SW480 (cell line): ENCODE measurements around the gene ABCC8.

ENCODE experiments used
- DNase-seq: peaks from one replicate; pipeline ENCODE4 v3.0.0-alpha.2; 2016; ENCODE audit warnings: low spot score

ABCC8 gene

DNA sequence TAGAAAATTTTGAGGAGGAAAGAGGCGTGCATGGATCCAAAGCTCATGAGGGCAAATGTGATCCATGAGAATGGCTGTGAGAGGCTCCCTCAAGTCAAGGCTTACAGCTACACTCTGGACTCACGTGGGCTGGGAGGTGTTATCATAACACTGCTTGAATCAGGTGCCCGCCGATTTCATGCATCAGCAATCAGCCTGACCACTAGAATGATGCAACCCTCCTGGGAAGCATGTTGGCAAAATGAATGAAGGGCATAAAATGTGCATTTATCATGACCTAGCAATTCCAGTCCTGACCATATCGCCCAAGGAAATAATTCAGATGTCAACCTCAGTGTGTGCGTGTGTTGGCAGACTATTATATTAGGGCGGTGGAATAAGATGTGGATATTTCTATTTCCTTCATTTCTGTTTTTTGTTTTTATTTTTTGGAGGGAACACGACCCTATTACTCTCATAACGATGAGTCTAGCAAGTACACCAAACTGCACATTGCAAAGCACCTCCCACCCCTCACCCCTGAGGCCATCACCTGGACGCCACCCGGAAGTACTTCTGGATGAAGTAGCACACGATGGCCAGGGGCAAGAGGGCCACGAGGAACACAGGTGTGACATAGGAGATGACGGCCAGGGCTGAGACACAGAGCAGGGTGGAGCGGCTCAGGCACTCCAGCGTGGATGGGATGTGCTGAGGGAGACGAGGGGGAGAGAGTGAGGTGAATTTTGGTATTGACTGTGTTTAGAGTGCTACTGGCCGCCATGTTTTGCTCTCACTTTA is 72.5 kb downstream of the ABCC8 start:
- peak; percentile 92 for DNase-seq

DNA sequence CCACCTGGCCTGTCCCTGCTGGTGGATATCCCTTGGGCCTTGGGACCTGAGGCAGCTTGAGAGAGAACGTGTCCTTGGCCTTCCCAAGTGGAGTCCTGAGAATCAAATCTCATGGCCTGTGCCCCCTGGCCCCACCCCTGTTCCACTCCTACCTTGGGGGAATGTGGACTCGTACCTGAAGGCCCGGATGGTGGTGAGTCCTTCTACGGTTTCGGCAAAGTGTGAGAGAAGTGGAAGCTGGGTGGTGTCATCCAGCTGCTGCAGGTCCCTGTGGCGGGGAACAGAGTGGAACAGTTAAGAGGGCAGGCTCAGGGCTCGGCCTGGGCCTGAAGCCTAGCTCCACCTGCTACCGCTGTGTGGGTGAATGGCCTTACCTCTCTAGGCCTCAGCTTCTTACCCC is 74.2 kb downstream of the ABCC8 start:
- DNase-seq: no peak

- DNase-seq: no peak
Measured at GRCh38 chr11:17401841-17402240, 74.8 kb downstream of the ABCC8 start.

GRCh38 chr11:17401316-17401715 is 75.3 kb downstream of the ABCC8 start:
- no peak for DNase-seq

GRCh38 chr11:17400048-17400775 is 76.4 kb downstream of the ABCC8 start:
- DNase-seq: no peak

- no peak for DNase-seq
Measured at GRCh38 chr11:17399236-17399635, 77.4 kb downstream of the ABCC8 start.

- DNase-seq: no peak
Measured at GRCh38 chr11:17397311-17398002, 79.2 kb downstream of the ABCC8 start.

DNA sequence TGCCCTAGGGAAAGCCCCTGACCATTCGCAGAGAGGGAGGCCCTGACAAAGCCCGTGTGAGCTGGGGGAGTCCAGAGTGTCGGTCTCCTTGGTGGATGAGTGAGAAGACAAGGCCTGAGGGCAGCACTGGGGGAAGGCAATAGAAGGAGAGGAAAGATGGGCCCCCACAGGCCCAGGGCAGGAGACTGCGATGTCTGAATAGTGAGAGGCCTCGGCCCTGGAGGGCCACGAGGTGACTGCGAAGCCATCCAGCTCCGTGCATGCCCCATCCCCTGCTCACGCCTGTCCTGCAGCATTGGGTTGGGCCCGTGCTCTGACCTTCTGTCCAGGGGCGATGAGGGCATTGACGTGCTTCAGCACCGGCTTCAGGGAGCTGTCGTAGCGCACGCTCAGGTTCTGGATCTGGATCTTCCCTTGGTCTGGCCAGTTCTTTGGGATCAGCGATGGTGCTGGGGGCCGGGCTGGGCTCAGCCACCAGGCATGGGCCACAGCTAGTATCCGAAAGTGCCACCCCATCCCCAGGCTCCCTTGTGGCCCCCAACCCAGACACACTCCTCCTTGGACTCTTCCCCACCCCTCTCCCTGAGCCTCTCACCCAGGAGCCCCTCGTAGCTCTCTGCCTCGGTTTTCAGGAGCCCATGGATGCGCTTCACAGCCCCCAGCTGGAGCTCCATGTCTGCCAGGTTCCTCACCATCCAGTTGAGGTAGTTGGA is 79.9 kb downstream of the ABCC8 start:
- DNase-seq: no peak

DNA sequence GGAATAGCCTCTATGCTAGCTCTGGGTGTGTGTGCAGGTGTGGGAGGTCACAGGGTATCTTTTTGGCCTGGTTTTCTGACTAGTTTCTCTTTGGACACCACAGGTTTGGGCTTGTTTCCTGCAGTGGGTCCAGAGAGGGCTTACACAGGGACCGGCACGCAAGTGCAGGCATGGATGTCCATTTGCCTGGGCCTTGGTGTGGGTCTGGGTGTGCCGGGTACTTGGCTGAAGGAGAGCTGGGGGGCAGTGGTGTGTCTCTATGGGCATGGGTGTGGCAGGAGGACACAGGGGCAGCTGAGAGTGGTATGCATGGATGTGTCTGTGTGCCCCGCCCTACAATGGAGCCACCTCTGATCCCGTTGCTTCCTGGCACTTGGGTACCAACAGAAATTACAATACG is 80.7 kb downstream of the ABCC8 start:
- no peak for DNase-seq

GRCh38 chr11:17395554-17395961 is 81.1 kb downstream of the ABCC8 start:
- no peak for DNase-seq

GRCh38 chr11:17394743-17395390 is 81.8 kb downstream of the ABCC8 start:
- no peak for DNase-seq

DNA sequence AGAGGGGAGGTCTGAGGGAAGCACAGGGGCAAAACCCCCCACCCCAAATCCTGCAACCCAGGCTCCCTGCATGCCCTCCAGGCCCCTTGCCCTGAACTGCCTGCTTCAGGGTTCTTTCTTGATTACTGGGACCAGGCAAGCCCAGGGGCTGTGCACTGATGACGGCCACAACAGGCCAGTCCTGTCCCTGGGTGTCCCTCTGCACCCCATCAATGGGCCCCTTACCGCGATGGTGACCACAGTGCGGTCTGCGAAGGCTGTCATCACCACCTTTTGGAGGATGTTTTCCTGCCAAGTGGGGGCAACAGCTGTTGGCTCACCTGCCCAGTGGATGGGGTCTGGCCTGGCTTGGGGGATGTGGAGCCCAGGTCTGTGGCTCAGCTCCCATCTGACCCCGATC is 83.2 kb downstream of the ABCC8 start:
- DNase-seq: no peak

GRCh38 chr11:17392872-17393271 is 83.8 kb downstream of the ABCC8 start:
- no peak for DNase-seq

DNA sequence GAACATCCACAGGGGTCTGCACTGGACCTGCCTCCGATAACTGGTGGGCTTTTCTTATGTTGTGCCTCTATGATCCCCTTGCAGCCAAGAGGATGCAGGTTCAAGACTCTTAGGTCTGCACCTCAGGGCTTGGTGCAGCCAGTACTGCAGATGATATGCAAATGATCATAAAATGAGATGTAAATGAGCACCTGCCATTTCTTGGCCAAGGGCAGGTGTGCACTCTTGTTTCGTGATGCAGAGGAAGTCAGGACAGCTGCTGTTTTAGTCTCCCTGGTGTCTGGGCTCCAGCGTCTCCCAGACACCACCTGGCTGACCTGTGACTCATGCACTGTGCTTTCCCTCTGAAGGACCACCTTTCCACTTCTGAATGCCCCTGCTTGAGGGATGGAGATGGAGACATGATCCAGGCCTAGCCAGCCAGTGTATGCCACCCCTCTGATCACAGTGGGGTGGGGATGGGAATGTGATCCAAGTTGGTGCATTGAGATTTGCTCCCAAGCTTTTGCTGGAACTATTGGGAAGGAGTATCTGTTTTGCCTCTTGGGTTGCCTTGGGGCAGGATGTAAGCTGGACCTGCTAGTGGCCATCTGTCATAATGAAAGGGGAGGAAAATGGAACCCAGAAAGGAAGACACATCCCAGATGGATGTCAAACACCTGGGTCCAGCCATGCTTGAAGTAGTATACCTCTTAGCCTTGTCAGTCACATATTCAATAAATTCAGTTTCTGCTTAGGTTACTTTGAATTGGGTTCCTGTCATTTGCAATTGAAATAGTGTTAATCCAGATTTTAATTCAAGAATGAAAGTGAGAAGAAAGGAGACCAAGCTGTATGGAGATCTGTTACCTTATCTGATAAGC is 84.9 kb downstream of the ABCC8 start:
- DNase-seq: no peak

- no peak for DNase-seq
Measured at GRCh38 chr11:17389957-17390649, 86.5 kb downstream of the ABCC8 start.

DNA sequence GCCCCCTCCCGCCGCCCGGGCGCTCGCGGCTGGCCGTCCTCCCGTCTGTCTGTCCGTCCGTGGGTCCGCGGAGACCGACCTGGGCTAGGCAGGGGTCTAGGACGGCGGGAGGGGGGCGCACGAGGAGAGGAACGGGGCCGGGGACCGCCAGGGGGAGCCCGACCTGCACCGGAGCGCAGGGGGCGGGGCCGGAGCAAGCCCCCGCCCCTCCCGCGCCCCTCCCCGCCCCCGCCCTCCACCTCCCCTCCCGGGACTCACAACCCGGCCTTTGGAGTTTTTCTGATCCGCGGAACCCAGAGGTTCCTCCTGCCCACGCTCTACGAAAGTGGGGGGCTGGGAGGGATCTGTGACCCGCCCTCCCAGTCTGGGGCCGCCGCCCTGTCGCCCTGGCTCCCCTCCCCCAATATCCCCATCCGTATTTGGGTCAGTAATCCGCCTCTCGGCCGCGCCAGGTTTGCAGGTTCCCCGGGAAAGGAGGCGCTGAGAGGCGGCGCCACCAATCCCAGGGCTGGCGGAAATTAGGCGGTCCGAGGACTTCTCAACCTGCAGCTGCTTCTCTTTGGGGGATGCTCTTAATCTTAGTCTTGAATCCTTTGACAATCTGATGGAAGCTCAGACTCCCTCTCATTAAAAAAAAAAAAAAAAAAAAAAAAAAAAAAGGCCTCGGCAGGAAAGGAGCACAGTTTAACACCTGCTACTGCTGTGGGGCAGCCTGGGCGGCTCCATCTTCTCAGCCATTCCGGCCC is 87.3 kb downstream of the ABCC8 start:
- DNase-seq: peak; percentile 84

GRCh38 chr11:17388609-17389210 is 87.9 kb downstream of the ABCC8 start, which contains the start of gene KCNJ11:
TSS of gene KCNJ11 (minus strand) at chr11:17388659. CDS start at chr11:17388091, 568 bp downstream.
- peak; percentile 36 for DNase-seq

- DNase-seq: no peak
Measured at GRCh38 chr11:17387811-17388210, 88.8 kb downstream of the ABCC8 start.

- no peak for DNase-seq
Measured at GRCh38 chr11:17387254-17387653, 89.4 kb downstream of the ABCC8 start.
